ENCODE results near the gene SUOX.

Gene SUOX

GRCh38 chr12:56010111-56010570, 13.1 kb downstream of the SUOX start:
- TF ChIP-seq, protein P1, sequence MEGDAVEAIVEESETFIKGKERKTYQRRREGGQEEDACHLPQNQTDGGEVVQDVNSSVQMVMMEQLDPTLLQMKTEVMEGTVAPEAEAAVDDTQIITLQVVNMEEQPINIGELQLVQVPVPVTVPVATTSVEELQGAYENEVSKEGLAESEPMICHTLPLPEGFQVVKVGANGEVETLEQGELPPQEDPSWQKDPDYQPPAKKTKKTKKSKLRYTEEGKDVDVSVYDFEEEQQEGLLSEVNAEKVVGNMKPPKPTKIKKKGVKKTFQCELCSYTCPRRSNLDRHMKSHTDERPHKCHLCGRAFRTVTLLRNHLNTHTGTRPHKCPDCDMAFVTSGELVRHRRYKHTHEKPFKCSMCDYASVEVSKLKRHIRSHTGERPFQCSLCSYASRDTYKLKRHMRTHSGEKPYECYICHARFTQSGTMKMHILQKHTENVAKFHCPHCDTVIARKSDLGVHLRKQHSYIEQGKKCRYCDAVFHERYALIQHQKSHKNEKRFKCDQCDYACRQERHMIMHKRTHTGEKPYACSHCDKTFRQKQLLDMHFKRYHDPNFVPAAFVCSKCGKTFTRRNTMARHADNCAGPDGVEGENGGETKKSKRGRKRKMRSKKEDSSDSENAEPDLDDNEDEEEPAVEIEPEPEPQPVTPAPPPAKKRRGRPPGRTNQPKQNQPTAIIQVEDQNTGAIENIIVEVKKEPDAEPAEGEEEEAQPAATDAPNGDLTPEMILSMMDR (IDR thresholded peaks at IDR 0.05; ENCODE audit: insufficient read depth, low read depth, low read length, missing control alignments), result no peak
- no peak overlapping the region for H3K4me3 ChIP-seq (ENCODE audit: low read length)
- no peak for DNase-seq (ENCODE audit: low read depth)

GRCh38 chr12:56011509-56012090, 14.5 kb downstream of the SUOX start:
- TF ChIP-seq, protein P1 (IDR thresholded peaks at IDR 0.05; ENCODE audit: insufficient read depth, low read depth, low read length, missing control alignments), result no peak
- H3K4me3 ChIP-seq (ENCODE audit: low read length), result no peak overlapping the region
- DNase-seq (ENCODE audit: low read depth), result no peak

- no peak overlapping the region for H3K4me3 ChIP-seq (ENCODE audit: low read length)
- no peak for DNase-seq (ENCODE audit: low read depth)
- TF ChIP-seq, protein P1 (IDR thresholded peaks at IDR 0.05; ENCODE audit: insufficient read depth, low read depth, low read length, missing control alignments), result no peak
Measured at GRCh38 chr12:56013482-56013881, 16.4 kb downstream of the SUOX start.

GRCh38 chr12:56014205-56014604, 17.1 kb downstream of the SUOX start:
- TF ChIP-seq, protein P1 (IDR thresholded peaks at IDR 0.05; ENCODE audit: insufficient read depth, low read depth, low read length, missing control alignments), result no peak
- DNase-seq (ENCODE audit: low read depth), result peak; percentile 30

DNA sequence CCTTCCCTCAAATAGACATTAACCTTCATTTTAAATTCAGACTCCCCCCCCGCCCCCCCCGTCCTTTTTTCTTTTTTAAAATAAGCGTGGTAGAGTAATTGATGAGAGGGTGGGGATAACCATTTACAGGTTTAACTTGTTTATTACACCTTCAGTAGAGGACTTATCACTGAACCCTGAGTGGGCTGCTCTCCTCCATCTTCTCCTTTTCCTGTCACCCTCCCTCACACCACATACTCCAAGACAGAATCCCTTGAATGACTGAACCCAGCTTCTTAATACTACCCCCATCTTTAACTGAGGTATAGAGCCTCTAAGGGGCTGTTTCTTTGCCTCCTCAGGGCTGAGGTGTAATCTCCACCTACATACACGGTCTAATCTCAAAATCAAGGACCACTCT, 20.1 kb downstream of the SUOX start:
- DNase-seq (ENCODE audit: low read depth), result no peak
- TF ChIP-seq, protein P1 (IDR thresholded peaks at IDR 0.05; ENCODE audit: insufficient read depth, low read depth, low read length, missing control alignments), result no peak
- H3K4me3 ChIP-seq (ENCODE audit: low read length), result no peak overlapping the region

More at GRCh38 chr12:56014205-56014604, 17.1 kb downstream of the SUOX start:
- no peak overlapping the region for H3K4me3 ChIP-seq (ENCODE audit: low read length)

DNA sequence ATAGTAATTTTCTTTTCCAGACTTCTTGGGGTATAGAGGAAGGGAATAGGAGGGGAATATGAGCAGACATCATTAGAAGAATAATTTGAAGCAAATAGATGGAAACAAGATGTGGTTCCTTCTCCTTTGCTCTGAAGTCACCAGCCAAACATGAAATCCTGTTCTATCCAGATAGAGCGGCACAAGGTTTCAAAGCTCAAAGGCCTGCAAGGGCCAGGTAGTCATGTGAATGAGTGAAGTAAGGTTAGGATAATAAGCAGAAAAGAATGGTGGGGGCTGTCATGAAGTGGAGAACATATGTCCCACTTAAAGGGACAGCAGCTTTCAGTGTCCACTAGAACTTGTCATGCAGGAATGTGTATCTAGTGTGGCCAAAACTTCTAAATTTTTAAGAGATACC, 21.3 kb downstream of the SUOX start:
- DNase-seq (ENCODE audit: low read depth), result no peak
- TF ChIP-seq, protein P1 (IDR thresholded peaks at IDR 0.05; ENCODE audit: insufficient read depth, low read depth, low read length, missing control alignments), result no peak
- no peak overlapping the region for H3K4me3 ChIP-seq (ENCODE audit: low read length)

Measured in epithelial cell of esophagus (primary cell).